H1 (cell line): ENCODE results near the gene SESN1.

Experiments used
- EGR1 ChIP-seq: IDR thresholded peaks from 2 replicates; pipeline ENCODE4 v1.6.1; 2011; ENCODE audit warnings: low read depth, low read length, borderline replicate concordance
- EP300 ChIP-seq, 2 experiments: IDR thresholded peaks; 1 replicate in 1 of 2; 2 replicates in 1 of 2; pipeline ENCODE4 v1.6.1; 2011 to 2012; ENCODE audit warnings: low read depth in 2 of 2, low read length in 2 of 2, mild to moderate bottlenecking in 2 of 2, borderline replicate concordance in 1 of 2, inconsistent platforms in 1 of 2, moderate library complexity in 1 of 2
- EZH2 ChIP-seq: fragments of 200-600 bp; sonication (generic); IDR thresholded peaks from 2 replicates; pipeline ENCODE4 v1.7.1; 2012; ENCODE audit warnings: low read depth, mild to moderate bottlenecking, moderate library complexity, low read length, inconsistent platforms; ENCODE audit not compliant: severe bottlenecking
- JUND ChIP-seq: IDR thresholded peaks from 2 replicates; pipeline ENCODE4 v1.6.1; 2011; ENCODE audit warnings: mild to moderate bottlenecking, improper control_type of control experiment, low read length
- MAX ChIP-seq: IDR thresholded peaks from 2 replicates; pipeline ENCODE4 v1.6.1; 2012; ENCODE audit warnings: inconsistent platforms
- POLR2A ChIP-seq, 2 experiments: IDR thresholded peaks; 1 replicate in 1 of 2; 2 replicates in 1 of 2; pipeline ENCODE4 v1.6.1; 2011; ENCODE audit warnings: low read depth in 2 of 2, low read length in 2 of 2, mild to moderate bottlenecking in 2 of 2; ENCODE audit errors: control extremely low read depth in 1 of 2
- RNF2 ChIP-seq: fragments of 200-900, 300-1000 bp; sonication (generic); IDR thresholded peaks from 2 replicates; pipeline ENCODE4 v1.7.1; 2016; ENCODE audit warnings: borderline replicate concordance, low read depth, mild to moderate bottlenecking, antibody characterized with exemption, low read length; ENCODE audit not compliant: poor library complexity, severe bottlenecking; ENCODE audit errors: missing control alignments
- TBP ChIP-seq: IDR thresholded peaks from 2 replicates; pipeline ENCODE4 v1.6.1; 2011; ENCODE audit warnings: low read depth, low read length, improper control_type of control experiment
- ZNF274 ChIP-seq: IDR thresholded peaks from 2 replicates; pipeline ENCODE4 v1.7.0; 2012; ENCODE audit warnings: low read length, borderline replicate concordance; ENCODE audit errors: extremely low read depth
- TF ChIP-seq, protein P1 (sequence below), 3 experiments: IDR thresholded peaks; 1 replicate in 2 of 3; 2 replicates in 1 of 3; pipeline versions ENCODE4 v1.5.1 to v1.6.1; 2011; ENCODE audit warnings: low read length in 3 of 3, mild to moderate bottlenecking in 3 of 3, inconsistent platforms in 2 of 3, low read depth in 1 of 3, moderate library complexity in 1 of 3; ENCODE audit not compliant: insufficient read depth in 1 of 3; ENCODE audit errors: control extremely low read depth in 1 of 3
- TF ChIP-seq, protein P2 (sequence below): IDR thresholded peaks from 2 replicates; pipeline ENCODE4 v1.6.1; 2011; ENCODE audit warnings: low read length, improper control_type of control experiment

- TF ChIP-seq MAX = no peak
- no peak for TF ChIP-seq POLR2A (IDR thresholded peaks at IDR 0.05; ENCODE audit: control extremely low read depth in 1 of 2, low read depth in 2 of 2, low read length in 2 of 2)
- TF ChIP-seq, protein P1, sequence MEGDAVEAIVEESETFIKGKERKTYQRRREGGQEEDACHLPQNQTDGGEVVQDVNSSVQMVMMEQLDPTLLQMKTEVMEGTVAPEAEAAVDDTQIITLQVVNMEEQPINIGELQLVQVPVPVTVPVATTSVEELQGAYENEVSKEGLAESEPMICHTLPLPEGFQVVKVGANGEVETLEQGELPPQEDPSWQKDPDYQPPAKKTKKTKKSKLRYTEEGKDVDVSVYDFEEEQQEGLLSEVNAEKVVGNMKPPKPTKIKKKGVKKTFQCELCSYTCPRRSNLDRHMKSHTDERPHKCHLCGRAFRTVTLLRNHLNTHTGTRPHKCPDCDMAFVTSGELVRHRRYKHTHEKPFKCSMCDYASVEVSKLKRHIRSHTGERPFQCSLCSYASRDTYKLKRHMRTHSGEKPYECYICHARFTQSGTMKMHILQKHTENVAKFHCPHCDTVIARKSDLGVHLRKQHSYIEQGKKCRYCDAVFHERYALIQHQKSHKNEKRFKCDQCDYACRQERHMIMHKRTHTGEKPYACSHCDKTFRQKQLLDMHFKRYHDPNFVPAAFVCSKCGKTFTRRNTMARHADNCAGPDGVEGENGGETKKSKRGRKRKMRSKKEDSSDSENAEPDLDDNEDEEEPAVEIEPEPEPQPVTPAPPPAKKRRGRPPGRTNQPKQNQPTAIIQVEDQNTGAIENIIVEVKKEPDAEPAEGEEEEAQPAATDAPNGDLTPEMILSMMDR (IDR thresholded peaks at IDR 0.05; ENCODE audit: control extremely low read depth in 1 of 3, insufficient read depth in 1 of 3, low read depth in 1 of 3, low read length in 3 of 3) = no peak
- TF ChIP-seq EZH2 = no peak
- TF ChIP-seq ZNF274 = no peak
- TF ChIP-seq RNF2 = no peak
- TF ChIP-seq EP300 (IDR thresholded peaks at IDR 0.05; ENCODE audit: borderline replicate concordance in 1 of 2, low read depth in 2 of 2, low read length in 2 of 2) = no peak
- no peak for TF ChIP-seq JUND
- no peak for TF ChIP-seq EGR1
- TF ChIP-seq, protein P2, sequence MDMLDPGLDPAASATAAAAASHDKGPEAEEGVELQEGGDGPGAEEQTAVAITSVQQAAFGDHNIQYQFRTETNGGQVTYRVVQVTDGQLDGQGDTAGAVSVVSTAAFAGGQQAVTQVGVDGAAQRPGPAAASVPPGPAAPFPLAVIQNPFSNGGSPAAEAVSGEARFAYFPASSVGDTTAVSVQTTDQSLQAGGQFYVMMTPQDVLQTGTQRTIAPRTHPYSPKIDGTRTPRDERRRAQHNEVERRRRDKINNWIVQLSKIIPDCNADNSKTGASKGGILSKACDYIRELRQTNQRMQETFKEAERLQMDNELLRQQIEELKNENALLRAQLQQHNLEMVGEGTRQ = no peak
- TF ChIP-seq TBP = no peak
These were observed 83.9 kb downstream of the SESN1 start for GRCh38 chr6:109010705-109011102.
